GM21381 (cell line): ENCODE measurements around the gene LRP1B.

ENCODE experiments used
- ATAC-seq: cut with Tn5 transposase; IDR thresholded peaks from one replicate; pipeline ENCODE4 v1.9.1; 2021; ENCODE audit warnings: mild to moderate bottlenecking, moderate library complexity; ENCODE audit not compliant: unreplicated experiment

The LRP1B gene

DNA sequence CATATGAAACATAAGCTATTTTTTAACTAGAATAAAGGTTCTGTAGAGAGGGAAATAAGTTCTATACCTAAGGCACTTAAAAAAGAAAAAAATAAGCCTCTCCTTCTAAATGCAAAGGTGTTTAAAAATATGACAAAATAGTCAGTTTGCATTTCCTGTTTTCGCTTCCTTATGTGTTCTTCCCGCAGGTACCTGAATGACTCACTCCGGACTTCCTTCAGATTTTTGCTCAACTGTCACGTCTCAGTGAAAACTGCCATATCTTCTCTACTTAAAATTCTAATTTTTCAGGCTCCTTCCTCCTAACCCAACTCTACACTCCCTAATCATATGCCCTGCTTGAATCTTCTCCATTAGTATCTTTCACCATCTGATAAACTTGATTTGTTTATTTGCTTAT lies 1333.1 kb downstream of the LRP1B start:
- ATAC-seq = no peak

DNA sequence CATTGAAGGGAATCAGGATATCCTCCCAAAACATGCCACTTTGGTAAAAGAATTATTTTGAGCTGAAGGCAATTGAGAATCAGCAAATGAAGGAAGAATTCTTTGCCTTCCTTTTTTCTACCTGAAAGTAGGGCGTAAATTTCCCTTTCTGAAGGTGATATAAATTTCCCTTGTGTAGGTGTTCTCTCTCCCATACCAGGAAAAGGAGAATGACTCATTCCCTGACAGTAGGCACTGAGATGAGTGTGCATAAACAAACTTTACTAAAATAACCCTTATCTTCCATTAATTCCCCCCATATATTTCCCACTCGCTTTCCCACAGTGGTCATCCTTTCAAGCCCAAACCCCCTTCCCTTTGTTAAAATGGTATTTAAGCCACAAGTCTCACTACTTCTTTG lies 1339.0 kb downstream of the LRP1B start:
- no peak for ATAC-seq

DNA sequence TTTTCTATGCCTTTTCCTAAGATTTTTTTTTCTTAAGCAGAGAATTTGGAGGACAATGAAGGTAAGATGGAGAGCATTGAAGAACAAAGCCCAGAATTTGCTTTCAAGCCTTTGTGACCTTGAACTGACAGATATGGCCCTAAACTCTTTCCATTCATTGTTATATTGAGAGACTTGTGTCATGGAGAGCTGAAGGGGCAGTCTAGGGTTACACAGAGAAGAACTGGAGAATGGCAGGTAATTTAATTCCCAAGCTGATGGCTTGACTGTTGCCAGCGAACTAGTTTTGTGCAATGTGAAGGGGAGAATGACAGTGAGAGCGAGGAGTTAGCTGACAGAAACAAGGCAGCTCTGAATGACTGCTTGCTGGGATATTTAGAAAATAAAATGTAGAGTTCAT lies 1344.2 kb downstream of the LRP1B start:
- no peak for ATAC-seq

DNA sequence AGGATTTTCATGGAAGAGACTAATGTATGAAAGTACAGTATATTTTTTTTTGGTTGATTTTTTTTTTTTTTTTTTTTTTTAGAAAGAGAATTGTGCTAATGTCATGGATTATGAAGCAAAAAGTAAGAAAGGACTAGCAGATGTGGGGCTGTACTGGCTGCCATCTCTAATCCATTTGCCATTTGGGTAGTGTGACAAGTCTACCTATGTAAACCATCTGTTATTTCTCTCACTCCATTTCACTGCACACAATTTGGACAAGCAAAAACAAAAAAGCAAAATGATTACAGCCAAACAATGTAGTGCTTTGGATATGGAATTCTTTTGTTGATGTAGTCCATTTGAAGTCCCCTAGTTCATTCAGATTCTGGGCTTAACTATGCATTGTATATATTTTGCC lies 1355.4 kb downstream of the LRP1B start:
- no peak for ATAC-seq

DNA sequence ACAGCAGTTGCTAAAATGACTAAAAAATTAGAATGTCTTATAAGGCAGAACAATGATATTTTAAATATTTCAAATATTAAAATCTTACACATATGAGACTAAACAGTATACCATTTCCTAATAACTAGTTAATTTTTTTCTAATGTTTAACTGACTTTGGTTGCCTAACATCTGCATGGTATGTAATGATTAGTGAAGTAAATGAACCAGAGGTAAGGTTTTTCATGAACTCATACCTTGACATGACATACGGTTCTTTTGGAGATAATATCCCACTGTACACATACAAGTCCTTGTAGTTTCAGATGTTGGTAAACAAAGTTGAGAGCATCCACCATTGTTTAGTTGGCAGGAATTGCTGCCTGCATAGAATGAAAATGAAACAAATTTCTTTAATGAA lies 1360.2 kb downstream of the LRP1B start:
- ATAC-seq = no peak

DNA sequence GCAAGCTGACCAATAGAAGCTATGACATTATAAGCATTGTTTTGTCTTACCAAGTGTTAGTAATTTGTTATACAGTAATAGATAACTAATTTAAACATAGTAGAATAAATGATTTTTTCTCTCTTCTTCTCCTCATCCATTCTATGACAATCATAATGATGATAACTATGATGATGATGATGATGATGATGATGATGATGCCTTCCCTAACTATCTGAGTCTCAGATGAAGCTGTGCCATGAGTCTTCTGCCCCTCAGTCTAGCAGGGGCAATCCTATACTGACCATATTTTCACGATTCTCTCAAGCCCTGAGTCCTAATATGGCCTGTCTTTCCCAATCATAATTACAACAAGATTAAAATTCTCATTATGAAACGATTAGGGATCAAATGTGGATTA lies 1369.0 kb downstream of the LRP1B start:
- ATAC-seq = no peak

DNA sequence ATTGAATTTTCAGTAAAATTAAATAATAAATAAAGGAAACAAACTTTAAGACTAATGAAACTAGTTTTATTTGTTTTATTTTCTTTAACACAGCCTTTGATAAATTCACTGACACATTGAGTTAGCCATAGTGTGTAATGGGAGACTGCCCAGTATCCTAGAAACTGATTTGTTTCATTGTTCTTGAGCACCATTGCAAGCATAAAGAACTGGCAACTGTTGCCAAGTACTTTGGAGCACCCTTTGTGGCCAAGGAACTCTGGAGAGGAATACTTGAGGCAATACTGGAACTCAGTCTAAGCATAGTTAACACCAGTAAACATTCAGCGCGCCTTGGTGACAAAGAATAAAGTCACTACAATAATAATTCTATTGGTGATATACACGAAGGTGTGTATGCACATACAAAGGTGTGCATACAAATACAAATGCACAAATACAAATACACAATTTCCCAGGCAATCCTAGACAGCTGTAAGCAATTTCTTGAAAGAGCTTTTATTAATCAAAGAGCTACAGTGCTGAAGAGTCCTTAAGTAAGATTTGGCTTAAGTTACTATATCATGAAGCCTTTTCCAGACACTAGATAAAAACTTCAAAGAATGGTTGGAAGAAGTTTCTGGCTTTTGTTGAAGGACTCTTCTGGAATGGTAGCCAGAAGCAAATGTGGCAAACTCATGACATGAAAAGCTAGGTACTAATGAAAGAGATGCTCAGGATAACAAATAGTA lies 1371.2 kb downstream of the LRP1B start:
- ATAC-seq = no peak

DNA sequence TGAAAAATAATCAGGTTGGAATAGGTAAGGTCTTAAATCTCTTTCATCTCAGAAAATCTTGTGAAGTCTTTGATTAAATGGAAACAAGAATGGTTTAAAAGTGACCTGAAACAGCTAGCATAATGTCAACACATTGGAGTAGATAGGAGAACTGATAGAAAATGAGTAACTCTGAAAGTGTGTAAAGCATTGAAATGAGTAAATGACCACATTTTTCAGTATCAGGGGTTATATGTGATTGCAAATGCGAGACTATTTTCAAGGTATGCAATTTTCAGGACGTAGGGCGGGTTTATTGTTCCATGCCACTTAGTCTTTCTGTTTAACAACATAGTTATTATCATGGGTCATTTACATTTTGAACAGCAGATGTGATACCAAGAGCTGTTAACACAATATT lies 1383.2 kb downstream of the LRP1B start:
- ATAC-seq = peak; percentile 76

DNA sequence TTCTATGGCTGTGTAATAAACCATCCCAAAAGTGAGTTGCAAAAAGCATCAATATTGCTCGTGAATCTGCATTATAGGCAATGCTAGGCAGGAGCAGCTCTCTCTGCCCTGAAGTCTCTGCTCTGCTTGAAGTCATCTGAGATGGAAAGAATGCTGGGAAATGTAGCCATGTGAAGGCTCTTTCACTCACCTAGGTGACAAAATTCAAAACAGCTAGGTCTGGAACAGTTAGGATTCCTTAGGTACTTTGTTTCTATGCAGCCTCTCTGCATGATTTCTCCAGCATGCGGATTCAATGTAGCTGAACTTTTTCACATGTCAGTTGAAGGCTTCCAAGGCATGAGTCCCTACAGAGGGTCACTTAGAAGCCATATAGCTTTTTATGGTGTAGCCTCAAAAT lies 1383.7 kb downstream of the LRP1B start:
- ATAC-seq = no peak

DNA sequence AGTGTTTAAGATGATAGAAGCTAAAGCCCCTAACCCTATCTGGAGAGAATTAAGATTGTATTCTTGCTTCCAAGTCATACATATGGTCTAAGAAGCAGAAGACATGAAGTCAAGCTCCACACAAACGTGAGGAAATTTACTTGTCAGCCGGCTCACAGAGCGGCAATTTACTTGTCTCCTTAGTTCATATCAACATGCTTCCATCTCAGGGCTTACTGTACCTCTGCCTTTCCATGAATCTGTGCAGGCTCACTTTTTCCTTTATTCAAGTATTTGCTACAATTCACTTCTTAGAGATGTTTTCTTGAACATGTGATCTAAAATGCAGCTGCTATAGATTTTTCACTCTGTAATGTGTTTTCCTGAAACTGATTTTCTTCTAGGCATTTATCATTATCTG lies 1386.4 kb downstream of the LRP1B start:
- ATAC-seq = no peak

DNA sequence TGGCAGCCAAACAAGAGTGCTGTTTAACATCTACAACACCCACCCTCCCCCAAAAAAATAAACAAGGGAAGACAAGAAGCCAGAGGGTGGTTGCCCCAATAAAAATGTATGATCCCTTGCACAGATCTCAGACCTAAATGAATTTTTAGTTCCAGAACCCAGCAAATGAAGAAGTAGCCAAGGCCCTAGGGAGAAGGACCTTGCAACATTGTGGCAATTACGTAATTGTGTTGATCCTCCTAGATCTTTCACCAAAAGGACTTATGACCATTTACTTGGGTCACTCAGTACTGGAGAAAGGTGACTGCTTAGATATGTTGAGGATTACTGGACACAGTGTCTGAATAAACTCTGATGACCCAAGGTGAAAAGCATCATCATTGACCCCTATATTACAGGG lies 1393.8 kb downstream of the LRP1B start:
- no peak for ATAC-seq

DNA sequence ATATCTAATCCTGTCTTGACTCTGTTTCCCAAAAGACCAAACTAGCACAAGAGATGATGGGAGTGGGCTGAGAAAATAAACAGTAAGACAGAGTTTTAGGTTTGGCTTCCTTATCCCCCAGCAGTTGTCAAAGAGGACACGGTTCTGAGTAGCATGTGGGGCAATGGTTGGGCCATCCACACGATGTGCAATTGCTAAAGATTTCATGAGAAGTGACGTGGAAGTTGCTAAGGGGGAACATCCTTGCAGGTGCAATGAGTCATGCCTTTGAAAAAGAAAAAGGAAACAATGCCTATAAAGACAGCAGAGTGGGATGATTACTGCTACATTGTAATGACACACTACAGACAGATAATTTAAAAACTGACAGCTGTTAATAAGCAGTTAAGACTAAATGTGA lies 1395.8 kb downstream of the LRP1B start:
- no peak for ATAC-seq

DNA sequence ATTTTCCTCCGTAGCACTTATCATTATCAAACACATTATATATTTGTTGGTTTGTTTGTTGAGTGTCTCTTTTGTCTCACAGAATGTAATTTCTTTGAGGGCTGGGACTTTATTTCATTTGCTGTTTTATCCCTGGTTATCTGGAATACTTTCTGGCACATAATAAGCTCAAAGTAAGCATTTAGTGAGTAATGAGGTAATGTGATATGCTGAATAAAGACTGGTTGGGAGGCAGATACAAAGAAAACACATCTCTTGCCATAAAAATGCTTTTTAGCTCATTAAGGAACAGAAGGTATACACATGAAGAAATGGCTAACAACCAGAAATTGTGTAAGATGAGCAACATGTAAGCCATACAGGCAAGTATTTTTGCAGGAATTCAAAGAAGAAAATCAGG lies 1411.8 kb downstream of the LRP1B start:
- no peak for ATAC-seq

DNA sequence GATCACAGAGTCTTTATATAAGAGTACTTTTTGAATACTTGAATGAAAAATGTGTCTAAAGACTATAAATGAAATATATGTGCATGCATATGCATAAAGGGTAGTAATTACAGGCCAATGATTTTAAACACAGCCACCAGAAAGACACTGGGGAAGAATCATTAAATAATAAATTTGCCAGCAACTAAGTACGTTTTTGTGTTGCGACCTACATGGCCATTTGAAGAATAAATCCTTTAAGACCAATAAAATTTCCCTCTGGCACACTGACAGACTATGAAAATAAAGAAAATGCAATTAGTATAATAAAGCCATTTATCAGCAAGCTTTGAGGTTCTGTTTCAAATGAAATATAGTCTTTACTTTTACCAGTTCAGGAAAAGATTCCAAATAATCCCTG lies 1413.3 kb downstream of the LRP1B start:
- no peak for ATAC-seq

DNA sequence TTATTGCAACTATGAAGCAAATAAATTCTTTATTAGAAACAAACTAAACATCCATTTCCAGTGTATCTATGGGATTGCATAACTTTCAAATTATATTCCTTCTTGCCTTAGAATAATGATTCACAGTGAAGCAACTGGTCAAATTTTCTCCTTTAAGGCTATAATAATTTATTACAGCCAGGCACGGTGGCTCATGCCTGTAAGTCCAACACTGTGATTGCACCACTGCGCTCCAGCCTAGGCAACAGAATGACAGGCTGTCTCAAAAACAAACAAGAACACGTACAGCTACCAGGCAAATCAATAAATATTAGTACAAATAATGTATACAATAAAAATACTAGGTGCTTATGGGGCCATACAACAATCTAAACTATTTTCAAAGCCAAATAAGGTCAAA lies 1416.2 kb downstream of the LRP1B start:
- ATAC-seq = no peak

DNA sequence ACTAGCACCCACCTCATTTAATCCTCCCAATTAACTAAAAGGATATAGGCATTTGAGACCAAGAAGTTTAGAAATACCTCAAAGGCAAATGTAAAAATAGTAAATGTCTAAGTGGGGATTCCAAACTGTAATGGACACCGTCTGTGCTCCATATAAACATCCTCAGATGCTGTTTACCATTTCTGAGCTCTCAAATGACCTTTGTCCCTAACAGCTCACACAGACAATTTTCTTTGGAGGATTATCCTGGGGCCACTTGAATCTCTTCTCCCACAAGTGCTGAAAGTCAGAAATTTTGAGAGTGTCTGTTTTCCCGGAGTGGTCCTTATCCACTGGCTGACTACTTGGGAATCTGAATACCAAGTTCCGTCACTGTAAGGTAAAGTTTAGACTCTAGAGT lies 1418.9 kb downstream of the LRP1B start:
- ATAC-seq = no peak

DNA sequence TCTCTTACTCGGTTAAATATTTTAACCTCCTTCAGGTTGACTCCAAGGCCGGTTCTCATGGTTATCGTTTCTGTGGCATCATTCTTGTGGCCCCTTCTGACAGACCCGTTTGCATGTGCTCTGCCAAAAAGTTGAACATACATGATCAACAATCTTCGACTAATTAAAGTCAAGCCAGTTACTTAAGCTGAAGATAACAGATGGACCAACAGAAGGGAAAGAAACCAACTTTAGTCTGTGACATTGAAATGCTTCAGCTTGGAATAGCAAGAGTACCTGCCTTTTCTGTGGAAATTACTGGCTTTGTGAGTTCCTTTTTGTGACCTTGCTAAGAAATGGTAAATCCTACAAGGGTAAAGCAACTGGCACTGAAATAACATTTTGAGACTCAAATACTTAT lies 1429.1 kb downstream of the LRP1B start:
- ATAC-seq = no peak

DNA sequence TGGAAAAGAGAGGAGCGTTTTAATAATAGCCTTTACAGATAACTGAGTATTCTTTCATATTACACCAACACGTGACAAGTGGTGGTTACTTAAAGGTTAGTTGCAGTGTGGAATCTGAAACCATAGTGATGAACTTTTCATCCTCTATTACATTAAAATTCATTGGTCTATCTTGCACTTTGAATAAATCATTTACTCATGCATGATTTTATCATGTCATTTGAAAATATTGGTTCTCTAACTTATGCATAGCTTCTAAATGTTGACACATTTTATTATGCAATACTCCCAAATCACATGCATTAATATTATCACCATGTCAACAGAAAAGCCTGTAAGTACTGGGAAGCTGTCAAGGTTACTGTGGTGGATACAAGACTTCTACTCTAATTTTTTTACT lies 1432.2 kb downstream of the LRP1B start:
- ATAC-seq = no peak

DNA sequence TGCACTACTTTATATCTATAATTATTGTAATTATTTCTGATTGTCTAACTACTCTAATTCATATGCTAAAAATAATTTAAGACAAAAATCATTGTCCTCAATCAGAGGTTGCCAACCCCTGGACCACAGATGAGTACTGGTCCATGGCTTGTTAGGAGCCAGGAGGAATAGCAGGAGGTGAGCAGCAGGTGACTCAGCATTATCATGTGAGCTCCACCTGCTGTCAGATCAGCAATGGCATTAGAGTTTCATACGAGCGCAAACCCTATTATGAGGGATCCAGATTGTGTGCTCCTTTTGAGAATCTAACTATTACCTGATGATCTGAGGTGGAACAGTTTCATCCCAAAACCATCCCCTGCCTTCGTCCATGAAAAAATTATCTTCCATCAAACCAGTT lies 1434.4 kb downstream of the LRP1B start:
- no peak for ATAC-seq

DNA sequence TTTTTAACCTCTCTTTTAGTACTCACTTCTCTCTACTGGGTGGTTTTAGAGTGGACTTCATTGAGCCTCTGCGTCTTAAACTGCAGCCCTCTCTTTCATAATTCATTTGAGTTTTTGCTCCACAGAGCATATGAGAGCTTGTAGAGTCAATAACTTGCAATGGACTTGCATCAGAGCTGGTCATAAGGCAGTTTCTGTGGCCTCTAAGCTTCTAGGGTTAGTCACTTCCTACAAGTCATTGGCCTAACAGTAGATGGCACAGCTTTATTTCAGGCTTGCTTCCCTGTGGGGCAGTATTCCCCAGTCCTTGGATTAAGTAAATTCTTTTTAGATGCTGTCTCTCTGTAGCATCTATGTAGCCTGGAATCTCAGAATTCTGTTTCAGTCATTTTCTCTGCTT lies 1435.7 kb downstream of the LRP1B start:
- ATAC-seq = no peak

DNA sequence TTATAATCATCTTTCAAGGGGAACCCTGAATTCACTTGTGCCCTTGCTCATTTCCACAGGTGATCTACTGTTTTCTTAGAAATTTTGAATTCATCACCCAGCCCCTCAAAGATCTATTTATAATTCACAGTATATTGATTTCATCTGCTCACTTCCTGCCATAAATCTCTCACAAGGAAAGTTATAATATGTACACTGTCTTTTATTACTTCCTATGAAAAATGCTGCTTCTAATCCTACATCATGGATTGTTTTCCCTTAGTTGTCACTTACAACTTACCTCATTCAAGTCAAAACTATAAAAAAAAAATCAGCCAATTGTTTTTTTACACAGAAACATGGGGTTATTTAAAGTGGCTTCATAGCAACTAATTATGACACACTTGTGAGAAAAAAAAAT lies 1443.0 kb downstream of the LRP1B start:
- no peak for ATAC-seq

DNA sequence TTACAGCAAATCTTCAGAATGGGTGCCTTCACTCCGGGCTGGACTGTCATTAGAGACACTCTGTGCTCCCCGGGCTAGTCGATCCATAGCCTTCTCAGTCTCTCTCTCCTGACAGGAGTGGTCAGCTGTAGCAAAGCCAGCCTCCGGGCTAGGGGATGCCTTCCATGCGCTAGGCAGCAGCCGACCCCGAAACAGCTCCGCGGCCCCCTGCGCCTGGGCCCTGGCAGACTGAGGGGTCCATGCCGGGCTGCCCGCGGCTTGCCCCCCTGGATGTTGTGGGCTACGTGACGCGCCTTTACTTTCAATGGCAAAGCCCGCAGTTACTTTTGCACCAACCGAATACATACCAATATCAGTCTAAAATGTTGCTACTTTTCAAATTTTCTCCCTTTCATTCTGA lies 1447.2 kb downstream of the LRP1B start:
- no peak for ATAC-seq

DNA sequence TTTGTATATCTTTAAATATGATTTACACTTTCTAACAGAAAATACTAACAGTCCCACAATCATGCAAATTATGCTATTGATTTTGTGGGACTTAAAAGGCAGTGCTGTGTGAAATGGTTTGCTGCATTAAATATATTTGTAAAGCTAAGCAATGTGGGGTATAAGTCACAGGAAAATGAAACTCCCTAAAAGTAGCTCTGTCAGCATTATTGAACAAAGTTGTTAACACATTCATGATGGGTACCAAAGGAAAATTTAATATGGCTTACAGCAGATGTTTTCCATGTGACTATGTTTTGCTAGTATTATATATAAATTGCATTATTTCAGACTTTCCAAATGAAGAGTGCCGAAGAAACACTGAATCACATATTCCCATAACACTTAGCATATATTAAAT lies 1450.0 kb downstream of the LRP1B start:
- ATAC-seq = no peak
